T-helper 2 cell treated with Interferon-gamma antibody and Interleukin-4, amounts not matched to agents 100 ng/mL and 5 ng/mL, for 36 hours (primary cell): ENCODE results near the gene ATL1. TPM values are rescaled to one million over a fixed set of nuclear protein-coding genes. Genes with fewer than 3 reads are reported as not detected.
"Not testable (repeated sequence)": the region's sequence is repeated elsewhere in the genome, so short reads cannot be mapped to it uniquely, and the experiment has no call there.

Experiments used
- intact Hi-C: fragments of 100-400 bp; cut with micrococcal nuclease; formaldehyde crosslinking; loops from one replicate; pipeline ENCODE4 v1.15.1; 2023
- total RNA-seq: library from RNA; stranded (reverse); gene quantifications from 2 replicates; pipeline ENCODE4 v1.2.3, GENCODE V29; 2022

ATL1 gene
- total RNA-seq, 1 donor from 2014 or later, result 1.8 TPM

- intact Hi-C loops, result no loop called here
Observed at GRCh38 chr14:50647282-50647681, 87.3 kb downstream of the ATL1 start.

GRCh38 chr14:50647753-50648152, 87.8 kb downstream of the ATL1 start:
- intact Hi-C loops, result no loop called here

GRCh38 chr14:50649691-50650090, 89.7 kb downstream of the ATL1 start:
- intact Hi-C loops, result no loop called here

- intact Hi-C loops, result no loop called here
Observed at GRCh38 chr14:50656776-50657175, 96.8 kb downstream of the ATL1 start.

GRCh38 chr14:50657753-50658152, 97.8 kb downstream of the ATL1 start:
- intact Hi-C loops, result no loop called here

- intact Hi-C loops, result no loop called here
Observed at GRCh38 chr14:50658203-50658602, 98.3 kb downstream of the ATL1 start.

- intact Hi-C loops, result no loop called here
Observed at GRCh38 chr14:50659327-50659974, 99.5 kb downstream of the ATL1 start.

GRCh38 chr14:50664579-50664978, 104.6 kb downstream of the ATL1 start:
- intact Hi-C loops, result not testable (repeated sequence)

GRCh38 chr14:50665300-50665699, 105.4 kb downstream of the ATL1 start:
- intact Hi-C loops, result loop anchor here (5.0 kb wide), 4 partner anchors 72 to 157 kb away; partner anchors contain the start of gene ATL1

GRCh38 chr14:50666772-50667683, 107.1 kb downstream of the ATL1 start:
- intact Hi-C loops, result loop anchor here (5.0 kb wide), 4 partner anchors 70 to 155 kb away; partner anchors contain the start of gene ATL1

GRCh38 chr14:50667684-50667995, 107.7 kb downstream of the ATL1 start:
- intact Hi-C loops, result loop anchor here (5.0 kb wide), 4 partner anchors 70 to 155 kb away; partner anchors contain the start of gene ATL1

- intact Hi-C loops, result loop anchor here (1.0 to 5.0 kb wide), 5 partner anchors 69 to 192 kb away; partner anchors contain the start of gene ATL1
Observed at GRCh38 chr14:50667996-50668825, 108.3 kb downstream of the ATL1 start, which contains the start of gene SAV1. TSS of gene SAV1 (minus strand) at chr14:50668306. CDS start at chr14:50667967, 339 bp downstream.

- intact Hi-C loops, result loop anchor here (1.0 to 5.0 kb wide), 5 partner anchors 69 to 192 kb away; partner anchors contain the start of gene ATL1
Observed at GRCh38 chr14:50668826-50669143, 108.8 kb downstream of the ATL1 start.

GRCh38 chr14:50669441-50669986, 109.6 kb downstream of the ATL1 start:
- intact Hi-C loops, result loop anchor here (5.0 kb wide), 4 partner anchors 68 to 153 kb away; partner anchors contain the start of gene ATL1

- intact Hi-C loops, result no loop called here
Observed at GRCh38 chr14:50670196-50670865, 110.4 kb downstream of the ATL1 start.

- intact Hi-C loops, result no loop called here
Observed at GRCh38 chr14:50670866-50671256, 110.9 kb downstream of the ATL1 start.

- intact Hi-C loops, result no loop called here
Observed at GRCh38 chr14:50675597-50675996, 115.7 kb downstream of the ATL1 start.

GRCh38 chr14:50676814-50677516, 117.0 kb downstream of the ATL1 start:
- intact Hi-C loops, result no loop called here

GRCh38 chr14:50677527-50678063, 117.7 kb downstream of the ATL1 start:
- intact Hi-C loops, result no loop called here

GRCh38 chr14:50678163-50678562, 118.2 kb downstream of the ATL1 start:
- intact Hi-C loops, result no loop called here
